SIG-M5 (cell line): Measurements from ENCODE around the gene CLEC16A.

ENCODE experiments used
- DNase-seq: peaks from one replicate; lab custom pipeline; 2025; lab: John Stamatoyannopoulos, UW

Gene CLEC16A

DNA sequence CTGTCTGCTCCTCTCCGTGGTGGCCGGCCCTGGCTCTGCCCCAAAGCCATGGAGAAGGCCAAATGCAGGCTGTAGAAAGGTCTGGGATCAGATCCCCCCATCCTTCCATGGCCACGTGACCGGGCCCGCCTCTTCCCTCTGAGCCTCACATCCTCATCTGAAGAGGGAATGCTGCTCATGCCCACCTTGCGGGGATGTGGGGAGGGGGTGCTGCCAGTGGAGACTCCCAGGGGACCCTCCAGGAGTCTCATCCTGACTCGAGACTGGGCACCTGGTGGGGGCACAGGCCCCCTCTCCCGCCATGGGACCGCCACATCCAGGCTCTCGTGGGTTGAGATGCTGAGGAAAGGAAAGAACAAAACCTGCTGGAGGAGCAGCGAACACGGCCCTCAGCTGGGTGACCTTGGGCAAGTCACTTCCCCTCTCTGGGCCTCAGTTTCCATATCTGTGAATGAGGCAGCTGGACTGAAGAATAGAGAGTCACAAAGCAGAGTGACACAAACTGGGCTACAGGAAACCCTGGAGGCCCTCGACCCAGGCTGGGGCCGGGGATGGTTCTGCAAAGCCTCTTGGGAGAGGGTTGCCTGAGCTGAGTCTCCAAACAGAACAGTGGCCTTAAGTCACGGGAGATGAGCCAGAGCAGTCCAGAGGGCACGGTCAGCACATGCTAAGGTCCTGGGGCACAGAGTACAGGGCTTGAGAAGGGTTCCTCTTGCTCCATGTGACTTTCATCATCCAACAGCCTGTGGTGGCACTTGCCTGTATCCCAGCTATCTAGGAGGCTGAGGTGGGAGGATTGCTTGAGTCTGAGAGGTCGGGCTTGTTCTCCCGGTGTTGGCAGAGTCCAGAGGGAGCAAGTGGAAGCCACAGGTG lies 281.5 kb downstream of the CLEC16A start:
- no peak for DNase-seq

DNA sequence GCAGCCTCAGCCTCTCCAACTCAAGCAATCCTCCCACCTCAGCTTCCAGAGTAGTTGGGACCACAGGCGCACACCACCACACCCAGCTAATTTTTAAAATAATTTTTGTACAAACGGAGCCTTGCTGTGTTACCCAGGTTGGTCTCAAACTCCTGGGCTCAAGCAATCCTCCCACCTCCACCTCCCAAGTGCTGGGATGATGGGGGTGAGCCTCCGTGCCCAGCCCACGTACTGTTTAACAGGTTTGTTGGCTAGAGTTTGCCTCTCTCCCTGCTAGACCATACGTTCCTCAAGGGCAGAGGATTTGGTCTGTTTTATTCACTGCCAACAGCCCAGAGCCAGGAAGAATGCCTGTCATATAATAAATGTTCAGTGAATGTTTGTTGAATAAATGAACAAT lies 285.1 kb downstream of the CLEC16A start:
- DNase-seq: no peak

GRCh38 chr16:11229906-11230305 lies 285.5 kb downstream of the CLEC16A start:
- no peak for DNase-seq

DNA sequence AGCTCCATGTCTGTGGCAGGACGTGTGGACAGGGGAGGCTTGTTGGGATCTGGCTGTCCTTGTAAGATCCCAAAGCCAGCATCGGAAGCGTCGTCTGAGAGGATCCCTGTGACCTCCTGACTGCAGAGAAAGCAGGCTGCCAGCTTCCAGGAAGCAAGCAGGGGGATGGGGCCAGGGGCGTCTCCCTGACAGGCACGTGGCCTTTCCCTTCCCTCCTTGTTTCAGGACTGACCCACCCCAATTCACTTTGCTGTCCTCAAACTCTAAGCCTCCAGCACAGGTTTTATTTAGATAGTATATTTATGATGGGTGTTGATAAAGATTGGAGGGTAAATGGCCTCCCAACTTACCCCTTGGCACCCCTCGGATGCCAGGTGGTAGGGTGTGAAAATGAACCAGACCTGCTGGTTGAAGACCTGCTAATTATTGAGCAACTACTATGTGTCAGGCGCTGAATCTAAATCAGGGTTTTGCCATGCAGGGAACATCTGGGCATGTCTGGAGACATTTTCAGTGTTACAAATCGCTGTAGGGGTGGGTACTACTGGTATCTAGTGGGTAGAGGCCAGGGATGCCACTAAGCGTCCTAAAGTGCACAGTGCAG lies 287.1 kb downstream of the CLEC16A start:
- DNase-seq: no peak
